Fibroblast of lung (primary cell): Measurements from ENCODE around the gene STRA8. TPM values are rescaled to one million over a fixed set of nuclear protein-coding genes. Genes with fewer than 3 reads are reported as not detected.
A peak's percentile ranks its signal among the peaks of the same experiment; 100 is the strongest.

Experiments
- DNase-seq, 2 donors: peaks; one replicate each; pipeline versions ENCODE4 v3.0.0 to v3.0.0-alpha.2; 2010; ENCODE audit warnings: low read depth in 2 of 2
- H2AFZ ChIP-seq: 2 replicates; pipeline ENCODE4 v1.5.1; 2012; ENCODE audit warnings: low read length, control low read depth, inconsistent platforms
- H3K27ac ChIP-seq: 2 replicates; pipeline ENCODE4 v1.5.1; 2011; ENCODE audit warnings: low read length, control low read depth; ENCODE audit not compliant: insufficient read depth
- H3K27me3 ChIP-seq: 2 replicates; pipeline ENCODE4 v1.5.1; 2011; ENCODE audit warnings: mild to moderate bottlenecking, low read length; ENCODE audit not compliant: control insufficient read depth, insufficient read depth
- H3K36me3 ChIP-seq: 2 replicates; pipeline ENCODE4 v1.5.1; 2011; ENCODE audit warnings: low read length; ENCODE audit not compliant: control insufficient read depth, insufficient read depth
- H3K4me1 ChIP-seq: 2 replicates; pipeline ENCODE4 v1.5.1; 2011; ENCODE audit warnings: low read length; ENCODE audit not compliant: control insufficient read depth, insufficient read depth; ENCODE audit errors: extremely low read depth
- H3K4me2 ChIP-seq: 2 replicates; pipeline ENCODE4 v1.5.1; 2011; ENCODE audit warnings: low read length, control low read depth; ENCODE audit not compliant: insufficient read depth; ENCODE audit errors: extremely low read depth
- H3K4me3 ChIP-seq, 4 experiments: fragments of 200-600 bp in 1 of 4; sonication (generic) in 1 of 4; replicated peaks in 1 of 4; 2 replicates each; pipeline ENCODE4 v1.5.1; 2011 to 2016; ENCODE audit warnings: low read length in 4 of 4, low read depth in 3 of 4, mild to moderate bottlenecking in 3 of 4, control low read depth in 2 of 4, inconsistent platforms in 1 of 4, mixed read lengths in 1 of 4; ENCODE audit not compliant: insufficient read depth in 1 of 4; ENCODE audit errors: control extremely low read depth in 1 of 4
- H3K79me2 ChIP-seq: 2 replicates; pipeline ENCODE4 v1.5.1; 2012; ENCODE audit warnings: mild to moderate bottlenecking, low read length, inconsistent platforms; ENCODE audit not compliant: control insufficient read depth, insufficient read depth
- H3K9ac ChIP-seq: 2 replicates; pipeline ENCODE4 v1.5.1; 2011; ENCODE audit warnings: mild to moderate bottlenecking, low read length, control low read depth; ENCODE audit not compliant: insufficient read depth
- H3K9me3 ChIP-seq: 2 replicates; pipeline ENCODE4 v1.5.1; 2012; ENCODE audit warnings: low read depth, low read length; ENCODE audit not compliant: control insufficient read depth, insufficient read depth
- H4K20me1 ChIP-seq: 2 replicates; pipeline ENCODE4 v1.5.1; 2011; ENCODE audit warnings: low read length; ENCODE audit not compliant: control insufficient read depth, insufficient read depth; ENCODE audit errors: extremely low read depth
- CTCF ChIP-seq, 2 donors: IDR thresholded peaks in 1 of 2; conservative IDR thresholded peaks in 1 of 2; 1 replicate in 1 of 2; 2 replicates in 1 of 2; pipeline ENCODE4 v1.5.1; 2011 to 2012; ENCODE audit warnings: low read length in 2 of 2, control low read depth in 1 of 2, inconsistent platforms in 1 of 2, low read depth in 1 of 2, mild to moderate bottlenecking in 1 of 2
- EZH2 ChIP-seq: IDR thresholded peaks from 2 replicates; pipeline ENCODE4 v1.5.1; 2012; ENCODE audit warnings: low read length, control low read depth, mild to moderate bottlenecking; ENCODE audit errors: missing control alignments
- polyA plus RNA-seq, 2 donors: library from polyadenylated mRNA; depleted of rRNA in 1 of 2; stranded (reverse) in 1 of 2; unstranded in 1 of 2; fragments of >200 nt; gene quantifications; 2 replicates each; pipeline ENCODE4 v1.2.1, GENCODE V29; 2011 to 2012; ENCODE audit warnings: missing spikeins in 1 of 2
- total RNA-seq: library from RNA; depleted of rRNA; stranded (reverse); fragments of >200 nt; gene quantifications from 2 replicates; pipeline ENCODE4 v1.2.1, GENCODE V29; 2014

STRA8 gene
- total and polyA plus RNA-seq, 2 donors (not counting 1 experiment from before 2014, with no cell fraction given) = not detected

DNA sequence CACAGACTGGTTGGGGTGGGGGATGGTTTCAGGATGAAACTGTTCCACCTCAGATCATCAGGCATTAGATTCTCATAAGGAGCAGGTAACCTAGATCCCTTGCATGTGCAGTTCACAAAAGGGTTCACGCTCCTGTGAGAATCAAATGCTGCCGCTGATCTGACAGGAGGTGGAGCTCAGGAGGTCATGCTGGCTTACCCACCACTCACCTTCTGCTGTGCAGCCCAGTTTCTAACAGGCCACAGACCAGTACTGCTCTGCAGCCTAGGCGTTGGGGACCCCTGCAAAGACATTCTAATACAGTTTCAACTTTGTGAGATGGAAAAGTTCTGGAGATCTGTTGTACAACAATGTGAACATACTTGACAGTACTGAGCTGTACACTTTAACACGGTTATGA lies 39.9 kb downstream of the STRA8 start:
- Histone ChIP-seq H2AFZ (no peak overlapping the region), H3K27ac (no peak overlapping the region), H3K4me3 (no peak overlapping the region), H3K27me3 (no peaks in the 10 kb centered on the region), H3K36me3 (no peaks in the 10 kb centered on the region), H3K4me1 (no peaks in the 10 kb centered on the region), H3K9me3 (no peaks in the 10 kb centered on the region), H3K79me2 (no peaks in the 10 kb centered on the region), H3K9ac (no peak overlapping the region), H4K20me1 (no peaks in the 10 kb centered on the region), H3K4me2 (no peak overlapping the region)
- no peak for DNase-seq
- TF ChIP-seq EZH2 = no peak
- no peak for TF ChIP-seq CTCF (conservative IDR thresholded peaks at IDR 0.05 in 1 of 2, IDR thresholded peaks at IDR 0.05 in 1 of 2; ENCODE audit: low read depth in 1 of 2, low read length in 2 of 2)

- Histone ChIP-seq H2AFZ (no peak overlapping the region), H3K4me3 (no peak overlapping the region), H4K20me1 (no peaks in the 10 kb centered on the region), H3K9ac (no peak overlapping the region), H3K36me3 (no peaks in the 10 kb centered on the region), H3K4me1 (no peaks in the 10 kb centered on the region), H3K4me2 (no peak overlapping the region), H3K27ac (no peak overlapping the region), H3K9me3 (no peaks in the 10 kb centered on the region), H3K27me3 (no peaks in the 10 kb centered on the region), H3K79me2 (no peaks in the 10 kb centered on the region)
- peak; percentile 56 to 83 for DNase-seq
- peak; percentile 78 to 89 for TF ChIP-seq CTCF (conservative IDR thresholded peaks at IDR 0.05 in 1 of 2, IDR thresholded peaks at IDR 0.05 in 1 of 2; ENCODE audit: low read depth in 1 of 2, low read length in 2 of 2)
- no peak for TF ChIP-seq EZH2
These were observed 41.0 kb downstream of the STRA8 start for GRCh38 chr7:135274495-135275268.

- Histone ChIP-seq H3K9me3 (no peaks in the 10 kb centered on the region), H3K79me2 (no peaks in the 10 kb centered on the region), H3K9ac (no peak overlapping the region), H3K4me3 (no peak overlapping the region), H3K27ac (no peak overlapping the region), H3K27me3 (no peaks in the 10 kb centered on the region), H4K20me1 (no peaks in the 10 kb centered on the region), H3K36me3 (no peaks in the 10 kb centered on the region), H3K4me1 (no peaks in the 10 kb centered on the region), H3K4me2 (no peak overlapping the region), H2AFZ (no peak overlapping the region)
- no peak for DNase-seq
- TF ChIP-seq EZH2 = no peak
- no peak for TF ChIP-seq CTCF (conservative IDR thresholded peaks at IDR 0.05 in 1 of 2, IDR thresholded peaks at IDR 0.05 in 1 of 2; ENCODE audit: low read depth in 1 of 2, low read length in 2 of 2)
These were observed 42.4 kb downstream of the STRA8 start for GRCh38 chr7:135275971-135276580.
